Measurements from ENCODE around the gene SLC12A4. TPM values are rescaled to one million over a fixed set of nuclear protein-coding genes. Genes with fewer than 3 reads are reported as not detected.
"Not testable (repeated sequence)": the region's sequence is repeated elsewhere in the genome, so short reads cannot be mapped to it uniquely, and the experiment has no call there.

The SLC12A4 gene
- total and polyA plus RNA-seq, 5 experiments from 2014 or later, result 3.0 to 36.4 (median 5.6) TPM

- H3K27ac Mint-ChIP-seq, result peak within 1 kb of the TSS; percentile 88 to 100 (median 96)
- H3K4me3 Mint-ChIP-seq, result peak within 1 kb of the TSS; percentile 78 to 97 (median 88)
- H3K27me3 Mint-ChIP-seq, H3K36me3 Mint-ChIP-seq, H3K9me3 Mint-ChIP-seq: not testable (repeated sequence)
- POLR2A ChIA-PET, result interaction anchor here (0.6 to 17.7 kb wide), 20 partner anchors 7 to 193 kb away, joined by 3 to 447 read pairs (median 6); partner anchors contain the start of genes DDX28, DPEP2NB, DUS2 and NFATC3
- ATAC-seq, result peak; percentile 92 to 93
- H3K4me1 Mint-ChIP-seq, result peaks cover 23 to 76% (median 59%) of the 10 kb centered on the region in 4 donors
- DNase-seq, result peak in 9 of 10 donors; percentile 43 to 82 (median 61)
Observed at GRCh38 chr16:67998779-67999688, 30.6 kb upstream of the SLC12A4 start, which contains the start of gene DPEP2. Gene DPEP2, minus strand, starts transcription at chr16:67999484. Its CDS starts 6,272 bp downstream, at chr16:67993212.

- not testable (repeated sequence) for H3K9me3 Mint-ChIP-seq, H3K27me3 Mint-ChIP-seq, ATAC-seq, DNase-seq, H3K36me3 Mint-ChIP-seq
- POLR2A ChIA-PET, result interaction anchor here (0.9 to 17.7 kb wide), 15 partner anchors 9 to 192 kb away, joined by 3 to 447 read pairs (median 7); partner anchors contain the start of genes DDX28, DPEP2NB, DUS2 and NFATC3
- Mint-ChIP-seq H3K27ac (peak overlapping the region in 9 of 10 donors; percentile 89 to 100 (median 98)), H3K4me3 (peak overlapping the region; percentile 78 to 97 (median 88)), H3K4me1 (peaks cover 27 to 79% (median 65%) of the 10 kb centered on the region in 4 donors)
Observed at GRCh38 chr16:67998231-67998778, 29.9 kb upstream of the SLC12A4 start.

- H3K27ac Mint-ChIP-seq, result peak overlapping the region in 9 of 10 donors; percentile 61 to 94 (median 85)
- DNase-seq, result no peak
- ATAC-seq, result no peak
- POLR2A ChIA-PET, result interaction anchor here (4.5 to 17.7 kb wide), 4 partner anchors 10 to 88 kb away, joined by 45 to 447 read pairs (median 77); partner anchors contain the start of genes DDX28, DPEP2NB, DUS2 and NFATC3
- H3K9me3 Mint-ChIP-seq, result peaks cover 0 to 8% (median 0%) of the 10 kb centered on the region in 9 donors
- no peaks in the 10 kb centered on the region for H3K27me3 Mint-ChIP-seq
- H3K4me1 Mint-ChIP-seq, result peaks cover 31 to 78% (median 70%) of the 10 kb centered on the region in 4 donors
- peaks cover 0 to 5% (median 2%) of the 10 kb centered on the region in 3 donors for H3K36me3 Mint-ChIP-seq
- peak overlapping the region in 6 of 10 donors; percentile 36 to 62 (median 44) for H3K4me3 Mint-ChIP-seq
Observed at GRCh38 chr16:67996666-67997065, 28.2 kb upstream of the SLC12A4 start.

DNA sequence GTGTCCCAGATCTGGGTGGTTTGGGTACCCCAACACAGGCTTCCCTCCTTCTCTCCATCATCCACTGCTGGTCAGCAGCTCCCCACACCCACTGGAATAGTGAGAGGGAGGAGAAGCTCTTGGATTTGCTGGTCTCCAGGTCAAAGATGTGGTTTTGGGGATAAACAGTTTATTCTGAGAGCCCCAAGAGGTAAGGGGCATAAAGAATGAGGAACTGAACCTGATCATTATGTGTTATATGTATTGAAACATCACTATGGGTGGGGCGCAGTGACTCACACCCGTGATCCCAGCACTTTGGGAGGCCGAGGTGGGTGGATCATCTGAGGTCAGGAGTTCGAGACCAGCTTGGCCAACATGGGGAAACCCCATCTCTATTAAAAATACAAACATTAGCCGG lies 27.0 kb upstream of the SLC12A4 start:
- Mint-ChIP-seq H3K9me3 (peaks cover 0 to 8% (median 0%) of the 10 kb centered on the region in 9 donors), H3K27me3 (no peaks in the 10 kb centered on the region), H3K27ac (peak overlapping the region; percentile 63 to 99 (median 94)), H3K36me3 (peaks cover 0 to 7% (median 5%) of the 10 kb centered on the region in 3 donors), H3K4me1 (peaks cover 29 to 75% (median 60%) of the 10 kb centered on the region in 4 donors), H3K4me3 (peak overlapping the region in 9 of 10 donors; percentile 45 to 79 (median 67))
- POLR2A ChIA-PET, result interaction anchor here (0.8 to 17.7 kb wide), 6 partner anchors 9 to 85 kb away, joined by 3 to 447 read pairs (median 26); partner anchors contain the start of genes DDX28, DPEP2NB and DUS2
- DNase-seq (no peak), ATAC-seq (no peak)

DNA sequence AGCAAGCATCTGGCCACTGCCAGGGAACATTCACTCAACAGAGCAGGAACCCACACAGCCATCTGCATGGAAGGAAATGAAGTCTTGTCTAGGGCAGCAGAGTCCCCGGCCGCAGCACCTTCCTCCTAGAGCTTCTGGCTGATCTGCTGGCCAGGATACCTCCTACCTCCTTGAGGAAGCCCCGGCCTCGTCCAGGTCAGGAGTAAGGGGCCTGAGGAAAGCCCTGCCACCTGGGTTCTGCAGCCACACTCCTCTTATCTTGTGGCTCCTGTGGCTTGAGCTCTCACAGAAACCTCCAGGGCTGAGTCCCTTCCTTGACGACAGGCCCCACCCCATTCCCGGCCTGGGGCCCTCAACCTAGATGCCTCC lies 25.6 kb upstream of the SLC12A4 start:
- ATAC-seq (peak; percentile 29 to 31), DNase-seq (peak in 2 of 10 donors; percentile 18 to 30)
- peaks cover 22 to 62% (median 48%) of the 10 kb centered on the region in 4 donors for H3K4me1 Mint-ChIP-seq

DNA sequence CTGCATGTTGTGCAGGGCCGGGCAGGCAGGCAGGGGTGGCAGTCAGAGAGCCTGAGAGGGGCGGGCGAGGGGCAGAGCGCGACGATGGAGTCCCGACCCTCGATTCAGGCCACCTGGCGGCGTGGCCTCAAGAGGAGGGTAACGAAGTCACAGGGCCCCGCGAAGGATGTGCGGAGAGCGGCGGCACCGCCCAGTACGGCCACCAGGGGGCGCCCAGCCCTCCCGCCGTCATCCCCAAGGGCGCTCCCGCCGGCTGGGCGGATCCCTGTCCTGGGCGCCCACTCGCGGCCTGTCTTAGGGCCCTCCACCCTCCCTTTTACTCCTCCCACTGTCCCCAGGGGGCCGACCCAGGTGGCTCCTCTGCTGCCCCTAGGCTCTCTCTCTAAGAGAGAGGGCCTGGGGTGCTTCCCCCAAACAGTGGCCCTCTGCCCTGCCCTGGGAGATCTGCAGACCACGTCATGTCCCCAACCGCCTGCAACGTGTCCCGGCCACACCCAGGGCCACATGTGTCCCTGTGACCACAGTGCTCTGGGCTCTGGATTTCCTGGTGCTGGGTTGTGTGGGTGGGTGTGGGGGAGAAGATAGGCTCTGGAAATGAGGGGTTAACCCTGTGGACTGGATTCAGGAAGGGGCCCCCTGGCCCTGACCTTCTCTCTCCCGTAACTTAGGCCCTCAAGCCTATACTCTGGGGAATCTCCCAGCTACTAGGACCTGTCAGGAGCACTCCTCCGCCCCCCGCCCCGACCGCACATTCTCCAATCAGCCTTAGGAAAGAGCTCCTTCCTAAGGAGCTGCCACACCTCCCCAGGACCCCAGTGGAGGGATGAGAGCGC lies 25.0 kb upstream of the SLC12A4 start:
- Mint-ChIP-seq H3K27ac (peak overlapping the region; percentile 92 to 99 (median 97)), H3K27me3 (no peaks in the 10 kb centered on the region), H3K36me3 (peaks cover 0 to 10% (median 0%) of the 10 kb centered on the region in 3 donors), H3K9me3 (peaks cover 0 to 4% (median 0%) of the 10 kb centered on the region in 9 donors), H3K4me3 (peak overlapping the region; percentile 82 to 94 (median 90)), H3K4me1 (peaks cover 20 to 56% (median 44%) of the 10 kb centered on the region in 4 donors)
- peak; percentile 90 to 91 for ATAC-seq
- peak; percentile 71 to 87 (median 82) for DNase-seq
- POLR2A ChIA-PET, result interaction anchor here (0.6 to 17.7 kb wide), 11 partner anchors 10 to 272 kb away, joined by 3 to 447 read pairs (median 4); partner anchors contain the start of genes DDX28, DPEP2NB, DUS2 and NFATC3

More for the DNA sequence above, 25.6 kb upstream of the SLC12A4 start:
- not testable (repeated sequence) for H3K27me3 Mint-ChIP-seq, H3K9me3 Mint-ChIP-seq
- H3K4me3 Mint-ChIP-seq, result peak overlapping the region; percentile 82 to 94 (median 90)
- POLR2A ChIA-PET, result interaction anchor here (0.6 to 17.7 kb wide), 9 partner anchors 10 to 91 kb away, joined by 3 to 447 read pairs (median 4); partner anchors contain the start of genes DDX28, DPEP2NB, DUS2 and NFATC3
- H3K27ac Mint-ChIP-seq, result peak overlapping the region; percentile 92 to 99 (median 97)
- H3K36me3 Mint-ChIP-seq, result peaks cover 0 to 10% (median 5%) of the 10 kb centered on the region in 3 donors

DNA sequence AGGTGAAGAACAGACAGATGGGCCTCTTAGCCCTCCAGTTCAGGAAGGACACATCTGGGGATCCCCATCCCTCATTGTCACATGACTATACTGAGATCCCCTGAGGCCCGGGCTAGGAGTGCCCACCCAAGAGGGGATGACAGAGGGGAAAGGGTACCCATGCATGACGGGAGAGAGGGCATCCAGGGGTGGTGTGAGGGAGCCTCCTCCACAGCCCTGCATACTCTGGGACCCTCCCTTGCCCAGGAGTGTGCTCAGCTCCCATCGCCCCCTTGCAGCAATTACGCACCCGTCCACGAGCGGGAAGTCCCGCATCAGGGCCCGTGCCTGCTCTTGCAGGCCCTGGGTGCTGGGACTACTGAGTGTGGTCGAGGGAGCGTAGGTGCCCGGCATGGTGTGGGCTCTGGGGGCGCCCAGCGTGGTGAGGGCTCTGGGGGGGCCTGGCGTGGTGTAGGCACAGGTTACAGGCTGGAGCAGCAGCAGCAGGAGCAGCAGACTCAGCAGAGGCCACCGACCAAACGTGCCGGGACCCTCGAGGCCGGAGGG lies 24.3 kb upstream of the SLC12A4 start:
- H3K36me3 Mint-ChIP-seq, result peaks cover 0 to 10% (median 0%) of the 10 kb centered on the region in 3 donors
- ATAC-seq (peak in 1 of 2 donors; percentile 6), DNase-seq (no peak)
- POLR2A ChIA-PET, result interaction anchor here (0.5 to 7.0 kb wide), 9 partner anchors 7 to 273 kb away, joined by 3 to 48 read pairs (median 4); partner anchors contain the start of genes DDX28, DPEP2 and DUS2
- peaks cover 0 to 4% (median 0%) of the 10 kb centered on the region in 9 donors for H3K9me3 Mint-ChIP-seq
- peak overlapping the region; percentile 68 to 99 (median 94) for H3K27ac Mint-ChIP-seq
- H3K4me1 Mint-ChIP-seq, result peaks cover 25 to 56% (median 44%) of the 10 kb centered on the region in 4 donors
- H3K4me3 Mint-ChIP-seq, result peak overlapping the region; percentile 14 to 94 (median 84)
- no peaks in the 10 kb centered on the region for H3K27me3 Mint-ChIP-seq

DNA sequence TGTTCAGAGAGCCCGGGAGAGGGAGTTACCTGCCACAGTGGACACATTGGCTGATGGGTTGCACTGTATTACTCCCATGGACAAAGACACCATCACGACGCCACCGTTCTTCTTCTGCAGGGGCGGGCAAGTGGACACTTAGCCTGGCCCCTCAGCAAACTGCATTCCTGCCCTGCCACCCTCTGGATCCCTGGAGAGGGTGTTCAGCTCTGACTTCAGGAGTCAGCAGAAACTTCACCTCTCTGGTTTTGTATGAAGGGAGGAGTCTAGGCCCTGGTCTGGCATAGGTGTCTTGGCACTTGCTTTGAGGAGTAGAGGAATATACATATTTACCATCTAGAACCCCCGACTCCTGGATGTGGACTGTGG lies 21.6 kb upstream of the SLC12A4 start:
- peak overlapping the region in 6 of 10 donors; percentile 2 to 73 (median 61) for H3K27ac Mint-ChIP-seq
- H3K4me1 Mint-ChIP-seq, result peaks cover 23 to 36% (median 31%) of the 10 kb centered on the region in 4 donors
- POLR2A ChIA-PET, result interaction anchor here (0.9 to 1.4 kb wide), 5 partner anchors 9 to 51 kb away, joined by 3 to 6 read pairs (median 3); no protein-coding TSS in a partner anchor
- H3K36me3 Mint-ChIP-seq, result peaks cover 0 to 10% (median 0%) of the 10 kb centered on the region in 3 donors
- no peak overlapping the region for H3K4me3 Mint-ChIP-seq
- ATAC-seq, result no peak
- peaks cover 0 to 2% (median 0%) of the 10 kb centered on the region in 9 donors for H3K9me3 Mint-ChIP-seq
- no peak for DNase-seq
- no peaks in the 10 kb centered on the region for H3K27me3 Mint-ChIP-seq

- H3K4me3 Mint-ChIP-seq, result no peak overlapping the region
- H3K36me3 Mint-ChIP-seq, result peaks cover 0 to 10% (median 0%) of the 10 kb centered on the region in 3 donors
- ATAC-seq, result no peak
- H3K27me3 Mint-ChIP-seq, result no peaks in the 10 kb centered on the region
- H3K9me3 Mint-ChIP-seq, result no peaks in the 10 kb centered on the region
- POLR2A ChIA-PET, result interaction anchor here (0.5 to 1.4 kb wide), 8 partner anchors 8 to 72 kb away, joined by 3 to 6 read pairs (median 3); no protein-coding TSS in a partner anchor
- DNase-seq, result no peak
- H3K4me1 Mint-ChIP-seq, result peaks cover 22 to 36% (median 32%) of the 10 kb centered on the region in 4 donors
- peak overlapping the region in 7 of 10 donors; percentile 10 to 94 (median 59) for H3K27ac Mint-ChIP-seq
Observed at GRCh38 chr16:67989322-67990017, 21.0 kb upstream of the SLC12A4 start.

GRCh38 chr16:67988675-67989074 lies 20.2 kb upstream of the SLC12A4 start:
- Mint-ChIP-seq H3K4me3 (no peak overlapping the region), H3K27me3 (no peaks in the 10 kb centered on the region), H3K4me1 (peaks cover 22 to 40% (median 33%) of the 10 kb centered on the region in 4 donors), H3K9me3 (no peaks in the 10 kb centered on the region), H3K27ac (peak overlapping the region in 9 of 10 donors; percentile 24 to 94 (median 54)), H3K36me3 (peaks cover 0 to 10% (median 0%) of the 10 kb centered on the region in 3 donors)
- ATAC-seq (no peak), DNase-seq (no peak)
- POLR2A ChIA-PET, result interaction anchor here (0.7 to 2.1 kb wide), 5 partner anchors 17 to 72 kb away, joined by 3 to 7 read pairs (median 4); no protein-coding TSS in a partner anchor
